ENCODE results near the gene GH1.

The GH1 gene

DNA sequence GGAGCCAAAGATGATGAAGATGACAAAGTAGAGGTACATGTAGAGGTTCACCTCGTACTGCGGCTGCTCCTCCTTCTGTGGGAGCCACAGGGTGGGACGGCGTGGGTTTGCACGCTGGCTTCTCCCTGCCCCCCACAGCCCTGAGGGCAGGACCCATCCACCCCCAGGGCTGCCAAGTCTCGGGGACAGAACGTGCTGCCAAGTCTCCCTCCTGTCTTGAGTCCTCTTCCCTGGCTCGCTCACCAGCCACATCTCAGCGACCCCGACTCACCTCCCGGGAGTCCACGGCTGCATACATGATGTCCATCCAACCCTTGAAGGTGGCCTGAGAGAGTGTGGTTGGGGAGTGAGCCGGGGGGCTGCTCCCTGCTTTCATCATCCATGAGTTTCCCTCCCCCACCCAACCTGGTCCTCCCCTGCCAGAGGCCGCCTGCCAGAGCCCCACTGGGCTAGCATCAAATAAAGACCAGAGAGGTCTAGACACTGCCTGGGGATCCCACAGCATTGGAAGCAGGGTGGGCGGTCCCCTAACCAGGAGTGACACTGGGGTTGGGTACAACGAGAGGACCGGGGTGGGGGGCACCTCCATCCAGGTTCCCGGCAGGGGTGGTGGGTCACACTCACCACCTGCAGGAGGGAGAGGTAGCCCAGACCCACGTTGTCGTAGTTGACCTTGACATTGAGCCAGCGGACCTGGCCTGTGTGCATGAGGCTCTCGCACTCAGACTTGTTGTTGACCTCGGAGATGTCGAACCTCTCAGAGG is 26.3 kb upstream of the GH1 start:
- DNase-seq = no peak

DNA sequence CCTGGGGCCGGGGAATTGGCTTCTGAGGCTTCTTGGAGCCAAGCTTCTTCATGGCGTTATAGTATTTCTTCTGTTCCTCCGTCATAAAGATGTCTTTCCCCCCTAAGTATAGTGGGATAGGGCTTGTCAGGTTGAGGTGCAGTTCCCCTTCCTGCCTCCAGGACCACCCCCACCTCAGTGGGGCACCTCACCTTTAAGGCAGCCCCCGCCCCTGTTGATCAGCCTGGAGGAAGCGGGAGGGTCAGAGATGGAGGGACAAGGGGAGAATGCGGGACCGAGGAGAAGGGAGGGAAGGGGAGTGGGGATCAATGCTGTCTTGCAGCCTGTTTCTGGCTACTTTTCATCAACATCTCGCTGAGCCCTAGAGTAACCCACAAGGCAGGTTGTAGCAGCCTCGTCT is 25.1 kb upstream of the GH1 start:
- no peak for DNase-seq

DNA sequence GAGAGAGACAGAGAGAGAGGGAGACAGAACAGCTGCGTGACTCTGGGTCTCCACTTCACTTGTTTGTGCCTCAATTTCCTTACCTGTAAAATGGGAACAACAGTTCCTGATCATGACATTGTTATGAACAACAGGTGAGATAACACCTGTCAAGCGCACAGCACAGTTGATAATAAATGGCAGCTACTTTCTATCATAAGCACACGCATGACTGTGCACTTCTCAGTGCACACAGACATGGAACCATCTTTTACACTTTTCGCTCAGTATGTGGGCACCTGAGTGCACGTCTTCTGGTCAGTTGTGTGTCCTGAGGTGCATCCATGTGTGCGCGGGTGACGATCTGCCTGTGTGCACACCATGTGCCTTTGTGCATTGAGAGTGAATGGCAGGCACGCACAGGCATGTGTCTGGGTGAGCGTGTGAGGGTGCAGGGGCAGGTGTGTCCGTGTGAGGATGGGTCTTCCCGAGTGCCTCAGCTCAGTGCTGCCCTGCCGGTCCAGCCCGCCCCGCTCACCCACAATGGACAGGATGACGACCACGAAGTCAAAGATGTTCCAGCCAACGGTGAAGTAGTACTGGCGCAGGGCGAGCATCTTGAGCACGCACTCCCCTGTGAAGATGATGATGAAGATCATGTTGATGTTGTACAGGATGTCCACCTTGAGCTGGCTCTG is 23.8 kb upstream of the GH1 start:
- no peak for DNase-seq

DNA sequence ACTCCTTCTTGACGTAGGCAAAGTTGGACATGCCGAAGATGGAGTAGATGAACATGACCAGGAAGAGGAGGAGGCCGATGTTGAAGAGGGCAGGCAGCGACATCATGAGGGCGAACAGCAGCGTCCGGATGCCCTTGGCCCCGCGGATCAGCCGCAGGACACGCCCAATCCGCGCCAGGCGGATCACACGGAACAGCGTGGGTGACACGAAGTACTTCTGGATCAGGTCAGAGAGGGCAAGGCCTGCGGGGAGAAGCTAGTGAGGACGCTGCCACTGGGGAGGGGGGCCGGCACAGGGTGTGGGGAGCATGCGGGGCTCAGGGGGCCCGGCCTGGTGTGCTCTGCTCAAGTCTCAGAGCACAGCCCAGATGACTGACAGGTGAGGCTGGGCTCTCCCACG is 23.1 kb upstream of the GH1 start:
- no peak for DNase-seq

DNA sequence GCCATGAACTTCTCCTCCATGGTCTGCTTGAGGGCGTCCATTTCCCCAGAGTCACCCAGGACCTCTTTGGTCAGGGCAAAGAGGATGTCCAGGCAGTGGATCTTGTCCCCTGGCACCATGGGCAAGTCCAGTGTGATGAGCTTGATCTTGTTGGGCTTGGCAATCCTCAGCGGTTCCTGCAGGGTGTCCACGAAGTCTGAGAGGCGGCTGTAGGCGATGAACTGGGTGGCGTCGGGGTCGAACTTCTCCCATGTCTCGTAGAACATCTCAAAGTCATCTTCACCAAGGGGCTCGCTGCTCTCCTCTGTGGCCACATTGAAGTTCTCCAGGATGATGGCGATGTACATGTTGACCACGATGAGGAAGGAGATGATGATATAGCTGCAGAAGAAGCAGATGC is 22.5 kb upstream of the GH1 start:
- no peak for DNase-seq

GRCh38 chr17:63940584-63940983 is 21.9 kb upstream of the GH1 start:
- no peak for DNase-seq

DNA sequence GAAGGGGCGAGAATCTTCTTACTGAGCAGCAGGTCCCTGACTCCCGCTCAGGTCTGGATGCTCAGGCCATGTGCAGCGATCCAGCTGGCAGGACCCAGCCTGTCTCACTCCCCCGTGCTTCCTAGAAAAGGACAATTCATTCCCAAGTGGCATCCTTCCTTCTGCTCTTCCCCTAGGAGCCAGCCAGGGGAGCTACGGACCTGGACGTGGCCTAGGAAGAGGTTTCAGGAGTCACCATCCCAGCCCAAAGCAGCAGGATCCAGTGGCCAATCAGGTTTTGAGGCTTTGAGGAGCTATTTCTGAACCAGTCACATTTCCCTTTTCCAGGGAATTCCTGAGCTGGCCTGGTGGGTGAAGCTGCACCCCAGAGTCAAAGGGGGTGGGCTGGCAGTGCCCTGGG is 21.2 kb upstream of the GH1 start:
- no peak for DNase-seq

DNA sequence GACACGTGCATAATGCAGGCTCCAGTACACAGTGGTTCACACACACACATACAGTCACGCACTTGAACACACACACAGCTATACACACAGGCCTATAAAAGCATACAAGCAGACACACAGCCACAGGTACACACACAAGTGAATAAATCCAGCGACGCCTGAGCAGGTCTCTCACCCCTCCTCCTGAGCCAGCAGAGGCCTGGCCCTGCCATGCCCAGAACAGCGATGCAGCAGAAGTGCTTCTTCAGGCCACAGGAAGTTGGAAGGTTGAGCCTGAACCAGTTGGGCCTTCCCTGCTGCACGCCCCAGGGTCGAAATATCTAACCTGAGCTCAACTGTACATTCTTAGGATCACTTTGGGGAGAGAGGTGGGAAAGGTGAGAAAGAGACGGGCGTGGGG is 20.8 kb upstream of the GH1 start:
- DNase-seq = no peak

DNA sequence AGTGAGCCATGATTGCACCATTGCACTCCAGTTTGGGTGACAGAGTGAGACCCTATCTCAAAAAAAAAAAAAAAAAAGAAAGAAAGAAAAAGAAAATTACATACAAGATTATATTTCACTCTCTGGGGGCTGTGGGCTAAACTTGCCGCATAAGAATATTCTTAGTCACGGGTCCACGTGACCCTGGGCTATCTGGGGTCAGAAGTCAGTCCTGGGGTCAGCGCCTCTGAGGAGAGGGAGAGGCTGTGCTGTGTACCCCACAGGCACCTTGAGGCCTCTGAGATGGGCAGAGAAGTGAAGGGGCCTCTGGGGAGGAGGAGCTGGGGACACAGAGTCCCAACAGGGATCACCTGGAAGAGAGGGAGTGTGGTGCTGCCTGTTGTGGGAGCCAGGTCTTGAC is 19.3 kb upstream of the GH1 start:
- DNase-seq = no peak

GRCh38 chr17:63937319-63937718 is 18.7 kb upstream of the GH1 start:
- DNase-seq = no peak

- DNase-seq = no peak
These were observed 15.8 kb upstream of the GH1 start for GRCh38 chr17:63934183-63935112.

DNA sequence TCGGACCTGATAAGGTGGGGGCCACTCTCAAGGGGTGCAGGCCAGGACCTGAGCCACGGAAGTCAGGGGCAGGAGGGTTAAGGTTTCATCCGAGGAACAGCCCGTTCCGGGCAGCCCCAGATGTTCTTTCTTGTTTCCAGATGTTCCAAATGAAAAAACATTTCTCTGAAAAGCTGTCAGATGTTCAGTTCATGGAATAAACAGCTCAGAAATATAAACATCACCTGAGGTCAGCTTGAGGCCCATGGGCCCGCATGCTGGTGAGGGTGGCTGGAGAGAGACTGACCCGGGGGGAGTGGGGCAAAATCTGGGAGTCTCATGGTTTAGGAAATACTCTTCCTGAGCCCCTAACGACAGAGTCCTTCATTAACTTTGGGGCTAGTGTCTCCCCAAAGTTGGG is 15.0 kb upstream of the GH1 start:
- no peak for DNase-seq

- DNase-seq = no peak
These were observed 14.1 kb upstream of the GH1 start for GRCh38 chr17:63932721-63933120.

DNA sequence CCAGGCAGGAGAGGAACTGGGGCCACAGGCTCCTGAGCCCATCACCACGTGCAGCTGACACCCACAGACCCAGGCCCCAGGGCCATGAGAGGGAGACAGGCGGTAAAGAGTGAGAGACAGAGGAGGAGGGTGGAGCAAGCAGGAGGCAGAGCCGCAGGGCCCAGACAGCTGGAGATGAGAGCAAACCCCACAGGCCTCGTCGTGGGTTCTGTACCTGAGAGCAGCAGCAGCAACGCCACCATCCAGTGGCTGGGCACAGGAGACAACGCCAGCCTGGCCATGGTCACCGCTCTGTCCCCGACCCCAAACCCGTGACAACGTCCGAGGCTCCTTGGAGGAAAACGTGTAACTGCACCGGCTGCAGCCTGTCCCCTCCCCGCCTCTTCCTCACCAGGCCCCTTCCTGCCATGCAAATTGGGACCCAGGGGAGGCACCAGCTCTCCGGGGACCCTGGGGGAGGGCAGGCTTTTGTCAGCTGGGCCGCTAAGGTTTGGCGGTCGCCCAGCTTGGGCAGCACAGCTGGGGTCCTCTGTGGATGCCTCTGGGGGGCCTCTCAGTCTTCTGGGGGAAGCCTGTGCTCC is 13.4 kb upstream of the GH1 start, which contains the start of gene CD79B:
CD79B (minus strand) TSS at position 351 of the 581 bp plus-strand sequence; CDS start at position 281, 70 bp downstream.
- DNase-seq = no peak

DNA sequence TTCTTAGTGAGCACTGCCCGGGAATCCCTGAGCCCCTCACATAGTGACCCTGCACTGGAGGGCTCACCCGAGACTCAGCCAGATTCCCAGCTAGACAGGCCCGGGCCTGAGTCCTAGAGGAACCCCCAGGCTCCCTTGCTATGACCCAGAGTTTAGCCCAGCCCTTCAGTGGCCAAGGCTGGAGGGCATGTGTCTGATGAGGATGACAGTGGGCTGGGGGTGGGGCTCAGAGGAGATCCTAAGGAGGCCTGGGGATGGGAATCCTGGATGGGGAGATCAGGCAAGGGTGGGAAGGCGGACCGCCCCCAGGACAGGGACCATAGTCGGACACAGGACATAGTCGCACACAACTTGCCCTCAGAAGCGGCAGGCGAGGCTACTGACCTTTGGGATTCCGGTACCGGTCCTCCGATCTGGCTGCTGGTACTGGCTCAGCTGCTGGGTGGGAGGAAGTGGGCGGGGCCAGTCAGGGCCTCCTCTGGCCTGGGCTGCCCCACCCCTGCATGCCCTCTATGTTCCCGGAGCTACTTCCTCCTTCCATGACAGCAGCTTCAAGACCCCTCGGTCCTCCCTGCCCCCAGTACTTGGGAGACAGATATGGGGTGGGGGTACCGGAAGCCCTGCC is 12.4 kb upstream of the GH1 start:
- DNase-seq = no peak

DNA sequence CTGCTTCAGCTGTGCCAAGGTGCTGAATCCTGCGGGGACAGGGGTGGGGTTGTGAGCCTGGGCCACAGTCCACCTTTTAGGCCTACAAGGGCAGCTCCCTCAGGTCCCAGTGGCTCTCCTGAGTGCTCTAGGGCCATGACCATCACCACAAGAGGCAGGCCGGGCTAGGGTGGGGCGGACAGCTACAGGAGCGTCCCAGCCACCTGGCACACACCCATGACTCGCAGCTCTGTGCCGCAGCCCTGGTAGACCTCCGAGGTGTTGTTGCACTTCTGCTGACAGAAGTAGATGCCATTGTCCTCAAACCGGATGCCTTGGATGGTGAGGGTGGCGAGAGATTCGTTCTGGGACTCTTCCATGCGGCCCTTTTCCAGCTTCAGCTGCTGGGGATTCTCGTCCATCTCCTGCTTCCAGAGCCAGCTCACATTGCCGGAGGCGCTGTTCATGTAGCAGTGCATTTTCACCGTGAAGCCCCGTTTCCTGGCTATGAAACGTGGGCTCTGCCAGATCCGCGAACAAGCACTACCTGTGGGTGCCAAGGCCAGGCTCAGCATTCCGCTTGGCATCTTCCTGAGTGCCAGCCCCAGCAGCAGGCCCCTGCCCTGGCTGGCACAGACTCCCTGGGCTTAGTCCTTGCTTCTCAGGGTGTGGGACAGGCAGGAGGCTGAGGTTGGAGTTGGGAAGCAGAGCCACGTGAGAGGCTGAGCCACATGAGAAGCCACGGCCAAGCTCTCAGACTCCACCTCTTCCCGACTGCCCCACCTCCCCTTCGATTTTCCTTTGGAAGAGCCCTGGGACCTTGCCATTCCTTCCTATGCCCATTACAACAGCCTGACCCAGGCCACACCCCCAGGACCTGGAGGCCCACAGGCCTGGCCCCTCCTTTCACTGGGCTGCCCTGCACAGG is 11.5 kb upstream of the GH1 start:
- DNase-seq = no peak

- no peak for DNase-seq
These were observed 10.5 kb upstream of the GH1 start for GRCh38 chr17:63928966-63929695.

DNA sequence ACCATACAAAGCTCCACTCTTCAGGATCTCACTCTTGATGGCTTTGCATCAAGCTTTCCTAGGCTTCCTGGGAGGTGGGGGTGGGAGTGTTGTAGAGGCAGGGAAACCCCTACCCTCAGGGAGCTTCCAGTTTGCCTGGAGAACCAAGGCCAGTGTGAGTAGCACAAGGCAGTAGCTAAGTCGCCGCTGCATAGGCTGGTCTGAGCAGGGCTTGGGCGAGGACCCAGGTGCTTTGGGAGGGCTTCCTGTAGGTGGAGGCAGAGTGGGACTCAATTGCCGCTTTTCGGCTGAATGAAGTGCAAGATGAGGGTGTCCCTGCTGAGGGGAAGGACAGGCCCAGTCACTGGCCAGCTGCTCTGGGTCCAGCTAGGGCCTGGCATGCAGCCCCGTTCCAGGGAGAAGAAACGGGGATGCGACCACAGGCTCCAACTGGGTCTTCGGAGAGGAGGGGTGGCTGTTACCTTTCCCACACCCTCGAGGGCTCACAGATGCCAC is 9.6 kb upstream of the GH1 start:
- no peak for DNase-seq

GRCh38 chr17:63927464-63928171 is 9.0 kb upstream of the GH1 start:
- DNase-seq = no peak

- DNase-seq = no peak
These were observed 7.5 kb upstream of the GH1 start for GRCh38 chr17:63926164-63926563.

Data from NCI-H2029 treated with DMSO at 0.1 percent for 48 hours (cell line).